ENCODE results near the gene ISLR.

Gene ISLR, protein sequence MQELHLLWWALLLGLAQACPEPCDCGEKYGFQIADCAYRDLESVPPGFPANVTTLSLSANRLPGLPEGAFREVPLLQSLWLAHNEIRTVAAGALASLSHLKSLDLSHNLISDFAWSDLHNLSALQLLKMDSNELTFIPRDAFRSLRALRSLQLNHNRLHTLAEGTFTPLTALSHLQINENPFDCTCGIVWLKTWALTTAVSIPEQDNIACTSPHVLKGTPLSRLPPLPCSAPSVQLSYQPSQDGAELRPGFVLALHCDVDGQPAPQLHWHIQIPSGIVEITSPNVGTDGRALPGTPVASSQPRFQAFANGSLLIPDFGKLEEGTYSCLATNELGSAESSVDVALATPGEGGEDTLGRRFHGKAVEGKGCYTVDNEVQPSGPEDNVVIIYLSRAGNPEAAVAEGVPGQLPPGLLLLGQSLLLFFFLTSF

GRCh38 chr15:74173380-74174218 lies at the start of gene ISLR:
Gene ISLR (plus strand): TSS chr15:74173710. CDS start chr15:74174859, 1,149 bp downstream.
- H3K27ac ChIP-seq: no peak within 1 kb of the TSS

DNA sequence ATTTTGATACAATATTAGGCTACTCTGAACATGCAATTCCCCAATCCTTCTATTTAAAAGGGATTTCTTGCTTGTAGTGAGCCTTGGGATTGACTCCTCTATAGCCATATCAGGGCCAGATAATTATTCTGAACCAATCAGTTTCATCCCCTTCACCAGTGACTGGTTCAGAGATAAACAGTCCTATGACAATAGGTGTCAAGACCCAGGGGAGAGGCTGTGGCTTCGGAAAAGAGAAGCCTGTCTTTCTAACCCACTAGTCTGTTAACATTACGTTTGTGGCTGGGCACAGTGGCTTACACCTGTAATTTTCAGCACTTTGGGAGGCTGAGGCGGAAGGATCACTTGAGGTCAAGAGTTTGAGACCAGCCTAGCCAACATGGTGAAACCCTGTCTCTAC lies 49.3 kb upstream of the ISLR start:
- Histone ChIP-seq H3K27me3 (peaks cover 25 to 34% (median 28%) of the 10 kb centered on the region in 11 experiments), H4K20me1 (peaks cover 0 to 16% (median 14%) of the 10 kb centered on the region in 11 experiments; a peak in 16 of 22 replicates), H3K4me1 (peaks cover 41 to 61% (median 53%) of the 10 kb centered on the region in 10 experiments), H3K4me2 (peak overlapping the region; percentile 25 to 94 (median 83); a peak in 20 of 22 replicates), H3K4me3 (no peak overlapping the region), H3K27ac (no peak overlapping the region), H3K9ac (no peak overlapping the region), H3K36me3 (no peaks in the 10 kb centered on the region), H3K9me3 (replicated peaks in 1 of 11) (no peaks in the 10 kb centered on the region)
- TF ChIP-seq Cebpa-rat (IDR thresholded peaks at IDR 0.05): no peak

More at GRCh38 chr15:74173380-74174218, at the start of gene ISLR:
- H3K27me3 ChIP-seq: no peaks in the 10 kb centered on the region
- no peaks in the 10 kb centered on the region for H3K9me3 ChIP-seq (replicated peaks in 1 of 11)
- no peak within 1 kb of the TSS for H3K4me3 ChIP-seq
- 0 out of 22 replicates have a peak within 1 kb of the TSS, but pooled peaks of 1 of the 11 experiments have one; percentile 17 for H3K4me2 ChIP-seq
- no peak within 1 kb of the TSS for H3K9ac ChIP-seq
- peaks cover 0 to 16% (median 0%) of the 10 kb centered on the region in 11 experiments; a peak in 3 of 22 replicates for H4K20me1 ChIP-seq
- no peak for TF ChIP-seq Cebpa-rat (IDR thresholded peaks at IDR 0.05)
- no peaks in the 10 kb centered on the region for H3K36me3 ChIP-seq
- H3K4me1 ChIP-seq: peaks cover 0 to 8% (median 0%) of the 10 kb centered on the region in 10 experiments; a peak in 6 of 20 replicates

- no peak for TF ChIP-seq Cebpa-rat (IDR thresholded peaks at IDR 0.05)
- Histone ChIP-seq H3K27ac (no peak overlapping the region), H3K4me1 (peaks cover 46 to 67% (median 57%) of the 10 kb centered on the region in 10 experiments), H3K4me3 (no peak overlapping the region), H3K9me3 (replicated peaks in 1 of 11) (no peaks in the 10 kb centered on the region), H3K4me2 (peak overlapping the region; percentile 25 to 94 (median 83)), H4K20me1 (peaks cover 0 to 21% (median 17%) of the 10 kb centered on the region in 11 experiments; a peak in 16 of 22 replicates), H3K27me3 (peaks cover 31 to 40% (median 33%) of the 10 kb centered on the region in 11 experiments), H3K9ac (no peak overlapping the region), H3K36me3 (no peaks in the 10 kb centered on the region)
Measured at GRCh38 chr15:74124759-74125158, 48.8 kb upstream of the ISLR start.

GRCh38 chr15:74127255-74127953 lies 46.1 kb upstream of the ISLR start:
- Histone ChIP-seq H3K27ac (no peak overlapping the region), H3K36me3 (no peaks in the 10 kb centered on the region), H3K4me3 (peak overlapping the region; percentile 39 to 65 (median 50)), H3K4me1 (peaks cover 39 to 57% (median 45%) of the 10 kb centered on the region in 10 experiments), H3K27me3 (peaks cover 57 to 66% (median 60%) of the 10 kb centered on the region in 11 experiments), H3K9ac (peak overlapping the region in 2 of 11 experiments; percentile 35 to 55; a peak in 4 of 22 replicates), H3K4me2 (peak overlapping the region; percentile 73 to 96 (median 87)), H3K9me3 (replicated peaks in 1 of 11) (peaks cover 0 to 9% (median 2%) of the 10 kb centered on the region in 11 experiments; a peak in 9 of 22 replicates), H4K20me1 (peaks cover 0 to 45% (median 24%) of the 10 kb centered on the region in 11 experiments; a peak in 16 of 22 replicates)
- no peak for TF ChIP-seq Cebpa-rat (IDR thresholded peaks at IDR 0.05)

GRCh38 chr15:74127954-74128784 lies 45.3 kb upstream of the ISLR start:
- Histone ChIP-seq H3K4me2 (peak overlapping the region; percentile 73 to 96 (median 87)), H3K27ac (no peak overlapping the region), H3K9me3 (replicated peaks in 1 of 11) (peaks cover 6 to 17% (median 10%) of the 10 kb centered on the region in 11 experiments; a peak in 21 of 22 replicates), H3K36me3 (no peaks in the 10 kb centered on the region), H3K9ac (peak overlapping the region in 4 of 11 experiments; percentile 3 to 55 (median 28); a peak in 6 of 22 replicates), H3K27me3 (peaks cover 65 to 74% (median 68%) of the 10 kb centered on the region in 11 experiments), H4K20me1 (peaks cover 0 to 52% (median 25%) of the 10 kb centered on the region in 11 experiments; a peak in 16 of 22 replicates), H3K4me1 (peaks cover 32 to 49% (median 37%) of the 10 kb centered on the region in 10 experiments), H3K4me3 (peak overlapping the region; percentile 39 to 65 (median 50))
- no peak for TF ChIP-seq Cebpa-rat (IDR thresholded peaks at IDR 0.05)

- peak overlapping the region in 5 of 10 experiments; percentile 7 to 65 (median 51); a peak in 5 of 20 replicates for H3K4me3 ChIP-seq
- H3K36me3 ChIP-seq: no peaks in the 10 kb centered on the region
- H3K27me3 ChIP-seq: peaks cover 73 to 82% (median 76%) of the 10 kb centered on the region in 11 experiments
- H3K4me2 ChIP-seq: peak overlapping the region; percentile 13 to 96 (median 82); a peak in 12 of 22 replicates
- H3K4me1 ChIP-seq: peaks cover 23 to 41% (median 29%) of the 10 kb centered on the region in 10 experiments
- H3K27ac ChIP-seq: no peak overlapping the region
- peaks cover 15 to 25% (median 18%) of the 10 kb centered on the region in 11 experiments; a peak in 21 of 22 replicates for H3K9me3 ChIP-seq (replicated peaks in 1 of 11)
- H3K9ac ChIP-seq: no peak overlapping the region
- peaks cover 0 to 61% (median 27%) of the 10 kb centered on the region in 11 experiments; a peak in 16 of 22 replicates for H4K20me1 ChIP-seq
- no peak for TF ChIP-seq Cebpa-rat (IDR thresholded peaks at IDR 0.05)
Measured at GRCh38 chr15:74128785-74129585, 44.5 kb upstream of the ISLR start.

All from BLaER1 treated with 17β-estradiol and CSF1 and Interleukin-3, amounts not matched to agents 10 nM and 100 nM (cell line).